Thyroid gland (tissue), 4 donors: ENCODE measurements around the gene RGN.

ENCODE experiments used
- POLR2A ChIP-seq, 2 donors: fragments of 450-650 bp; IDR thresholded peaks; one replicate each; pipeline ENCODE4 v1.6.1; 2017; ENCODE audit warnings: antibody characterized with exemption in 2 of 2, mild to moderate bottlenecking in 2 of 2, moderate library complexity in 1 of 2
- TF ChIP-seq, protein P1 (sequence below), 6 experiments: fragments of 200-600 bp in 3 of 6; fragments of 450-650 bp in 3 of 6; sonication (generic) in 3 of 6; IDR thresholded peaks; one replicate each; pipeline ENCODE4 v1.5.1; 2016 to 2019; ENCODE audit warnings: antibody characterized with exemption in 6 of 6, mild to moderate bottlenecking in 2 of 6, inconsistent platforms in 1 of 6, moderate library complexity in 1 of 6

DNA sequence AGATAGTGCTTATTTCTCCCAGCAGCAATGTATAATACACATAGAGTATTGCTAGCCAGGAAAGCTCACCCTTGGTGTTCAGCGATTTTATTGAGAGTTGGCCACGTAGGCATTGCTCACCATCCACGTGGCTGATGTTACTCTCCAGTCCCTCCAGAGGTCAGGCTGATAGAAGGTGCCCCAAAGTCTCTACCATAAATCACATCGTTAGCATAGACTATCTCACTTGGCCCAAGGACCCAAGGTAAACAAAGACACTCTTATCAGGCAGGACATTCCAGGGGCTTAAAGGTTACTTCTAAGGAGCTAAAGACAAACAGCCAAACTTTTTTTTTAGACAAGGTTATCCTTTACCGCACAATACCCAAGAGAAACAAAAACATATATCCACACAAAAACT lies 30.3 kb upstream of the RGN start:
- TF ChIP-seq, protein P1, sequence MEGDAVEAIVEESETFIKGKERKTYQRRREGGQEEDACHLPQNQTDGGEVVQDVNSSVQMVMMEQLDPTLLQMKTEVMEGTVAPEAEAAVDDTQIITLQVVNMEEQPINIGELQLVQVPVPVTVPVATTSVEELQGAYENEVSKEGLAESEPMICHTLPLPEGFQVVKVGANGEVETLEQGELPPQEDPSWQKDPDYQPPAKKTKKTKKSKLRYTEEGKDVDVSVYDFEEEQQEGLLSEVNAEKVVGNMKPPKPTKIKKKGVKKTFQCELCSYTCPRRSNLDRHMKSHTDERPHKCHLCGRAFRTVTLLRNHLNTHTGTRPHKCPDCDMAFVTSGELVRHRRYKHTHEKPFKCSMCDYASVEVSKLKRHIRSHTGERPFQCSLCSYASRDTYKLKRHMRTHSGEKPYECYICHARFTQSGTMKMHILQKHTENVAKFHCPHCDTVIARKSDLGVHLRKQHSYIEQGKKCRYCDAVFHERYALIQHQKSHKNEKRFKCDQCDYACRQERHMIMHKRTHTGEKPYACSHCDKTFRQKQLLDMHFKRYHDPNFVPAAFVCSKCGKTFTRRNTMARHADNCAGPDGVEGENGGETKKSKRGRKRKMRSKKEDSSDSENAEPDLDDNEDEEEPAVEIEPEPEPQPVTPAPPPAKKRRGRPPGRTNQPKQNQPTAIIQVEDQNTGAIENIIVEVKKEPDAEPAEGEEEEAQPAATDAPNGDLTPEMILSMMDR (IDR thresholded peaks at IDR 0.05): no peak
- no peak for TF ChIP-seq POLR2A (IDR thresholded peaks at IDR 0.05)
